Astrocyte of the spinal cord (primary cell): ENCODE results near the gene ISCA1.

Experiments used
- DNase-seq: peaks from one replicate; pipeline ENCODE4 v3.0.0; 2011; ENCODE audit warnings: low read depth, low spot score
- H3K4me3 ChIP-seq: 2 replicates; pipeline ENCODE4 v1.5.1; 2011; ENCODE audit warnings: low read depth, mild to moderate bottlenecking, low read length, moderate library complexity
- CTCF ChIP-seq: IDR thresholded peaks from 2 replicates; pipeline ENCODE4 v1.5.1; 2012; ENCODE audit warnings: low read depth, mild to moderate bottlenecking, low read length, inconsistent platforms
- in situ Hi-C: cut with HindIII; loops from 2 replicates; pipeline ENCODE4 v1.10.0; 2017; ENCODE audit warnings: low sequenced_read_pairs

ISCA1 gene

GRCh38 chr9:86217076-86217755 lies 65.1 kb downstream of the ISCA1 start:
- no peak overlapping the region for H3K4me3 ChIP-seq
- DNase-seq = no peak
- no peak for TF ChIP-seq CTCF
- in situ Hi-C loops = no loop called here
